ENCODE results near the gene ARHGAP12.

Gene ARHGAP12

DNA sequence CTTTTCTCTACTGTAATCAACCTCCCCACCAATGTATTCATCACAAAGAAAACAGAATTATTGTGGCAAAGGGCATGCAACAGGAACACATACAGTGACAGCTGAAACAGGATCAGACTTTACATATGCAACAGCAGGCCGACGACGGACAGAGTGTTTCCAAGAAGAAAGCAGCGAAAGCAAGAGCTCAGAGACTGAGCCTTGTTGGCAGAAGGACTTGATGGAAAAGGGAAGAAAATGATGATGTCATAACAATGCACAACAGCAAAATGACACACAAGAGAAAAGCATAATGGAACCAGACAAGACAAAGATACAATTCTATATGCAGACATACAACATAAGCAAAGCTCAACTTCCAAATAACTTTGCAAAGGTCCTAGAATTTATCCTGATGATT is 106.5 kb downstream of the ARHGAP12 start:
- no peak for DNase-seq
- no peak for TF ChIP-seq POLR2A (IDR thresholded peaks at IDR 0.05; ENCODE audit: low read length)
- TF ChIP-seq GATA1 (IDR thresholded peaks at IDR 0.05; ENCODE audit: low read depth, low read length), result no peak

DNA sequence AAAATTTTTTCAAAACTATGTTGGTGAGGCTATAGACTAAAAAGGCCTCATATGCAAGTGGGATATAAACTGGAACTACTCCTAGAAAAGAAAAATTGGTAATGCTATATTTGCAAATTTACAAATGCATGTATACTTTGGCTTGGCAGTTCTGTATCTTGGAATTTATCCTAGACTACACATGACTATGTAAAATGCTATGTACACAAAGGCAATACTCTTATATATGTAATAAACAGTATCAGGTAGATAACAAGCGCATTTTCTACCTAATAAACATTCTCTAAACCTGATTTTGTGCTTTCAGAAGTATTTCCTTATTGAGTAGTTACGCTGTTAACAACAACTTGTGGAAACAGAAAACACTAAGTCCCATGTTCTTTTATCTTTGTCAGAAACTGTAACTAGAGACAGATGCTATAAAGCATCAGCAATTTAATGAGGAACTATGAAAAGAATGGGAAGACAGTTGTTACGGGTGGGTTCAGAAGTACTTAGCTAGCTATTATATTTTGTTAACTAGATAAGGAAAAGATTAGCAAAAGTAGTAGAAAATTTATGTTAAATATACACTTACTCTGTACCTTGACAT is 107.8 kb downstream of the ARHGAP12 start:
- DNase-seq, result no peak
- TF ChIP-seq POLR2A (IDR thresholded peaks at IDR 0.05; ENCODE audit: low read length), result no peak
- no peak for TF ChIP-seq GATA1 (IDR thresholded peaks at IDR 0.05; ENCODE audit: low read depth, low read length)

DNA sequence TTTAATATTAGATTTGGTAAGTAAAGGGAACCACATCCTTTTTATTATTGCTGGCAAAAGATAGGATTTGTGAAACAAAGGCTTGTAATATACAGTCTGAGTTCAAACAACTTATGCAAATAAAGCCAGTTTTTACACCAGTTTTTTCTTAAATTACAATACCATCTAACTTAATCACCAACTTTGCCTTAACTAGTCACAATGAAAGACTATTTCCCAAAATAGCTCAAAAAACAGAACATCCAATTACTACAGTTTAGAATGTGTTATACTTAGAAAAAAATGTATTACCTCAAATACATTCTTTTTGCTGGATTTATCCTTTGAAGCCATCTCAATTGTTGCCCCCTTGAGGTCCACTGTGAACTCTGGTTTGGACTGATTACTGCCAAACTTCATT is 108.5 kb downstream of the ARHGAP12 start:
- no peak for DNase-seq
- TF ChIP-seq GATA1 (IDR thresholded peaks at IDR 0.05; ENCODE audit: low read depth, low read length), result no peak
- no peak for TF ChIP-seq POLR2A (IDR thresholded peaks at IDR 0.05; ENCODE audit: low read length)

DNA sequence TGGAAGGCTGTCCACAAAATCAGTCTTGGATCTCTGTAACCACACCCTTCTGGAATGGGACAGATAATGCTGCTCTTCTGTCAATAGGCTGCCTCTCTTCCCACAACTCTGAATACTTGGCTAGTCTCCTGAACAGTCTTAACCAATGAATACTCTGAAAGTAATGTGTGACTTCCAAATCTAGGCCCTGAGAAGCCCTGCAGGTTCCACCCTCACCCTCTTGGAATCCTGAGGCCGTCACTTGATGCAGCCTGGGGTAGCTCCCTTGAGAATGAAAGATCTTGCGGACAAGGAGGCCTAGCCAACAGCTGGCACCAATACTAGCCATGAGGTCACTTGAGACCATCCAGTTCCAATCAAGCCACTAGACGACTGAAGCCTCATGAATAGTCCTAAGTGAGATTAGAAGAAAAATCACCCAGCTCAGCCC is 109.2 kb downstream of the ARHGAP12 start:
- peak in 1 of 2 experiments; percentile 23 for DNase-seq
- TF ChIP-seq GATA1 (IDR thresholded peaks at IDR 0.05; ENCODE audit: low read depth, low read length), result no peak
- no peak for TF ChIP-seq POLR2A (IDR thresholded peaks at IDR 0.05; ENCODE audit: low read length)

DNA sequence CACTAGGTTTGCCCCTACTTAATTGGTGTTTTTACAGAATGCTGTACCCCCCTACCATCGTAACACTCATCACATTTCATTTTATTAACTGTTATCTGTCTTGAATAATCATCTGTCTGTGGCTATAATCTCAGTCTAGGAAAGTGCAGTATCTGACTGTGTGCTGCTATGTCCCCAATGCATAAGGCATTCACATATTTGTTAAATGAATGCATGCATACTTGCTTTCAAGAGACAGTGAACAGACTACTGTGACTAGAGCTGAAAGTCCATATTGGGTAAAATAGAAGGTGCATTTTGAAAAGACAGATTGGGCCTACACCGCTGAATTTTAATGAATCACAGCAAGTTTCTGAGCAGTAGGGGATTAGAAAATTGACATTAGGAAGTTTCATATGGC is 112.3 kb downstream of the ARHGAP12 start:
- DNase-seq, result no peak
- no peak for TF ChIP-seq POLR2A (IDR thresholded peaks at IDR 0.05; ENCODE audit: low read length)
- TF ChIP-seq GATA1 (IDR thresholded peaks at IDR 0.05; ENCODE audit: low read depth, low read length), result no peak

DNA sequence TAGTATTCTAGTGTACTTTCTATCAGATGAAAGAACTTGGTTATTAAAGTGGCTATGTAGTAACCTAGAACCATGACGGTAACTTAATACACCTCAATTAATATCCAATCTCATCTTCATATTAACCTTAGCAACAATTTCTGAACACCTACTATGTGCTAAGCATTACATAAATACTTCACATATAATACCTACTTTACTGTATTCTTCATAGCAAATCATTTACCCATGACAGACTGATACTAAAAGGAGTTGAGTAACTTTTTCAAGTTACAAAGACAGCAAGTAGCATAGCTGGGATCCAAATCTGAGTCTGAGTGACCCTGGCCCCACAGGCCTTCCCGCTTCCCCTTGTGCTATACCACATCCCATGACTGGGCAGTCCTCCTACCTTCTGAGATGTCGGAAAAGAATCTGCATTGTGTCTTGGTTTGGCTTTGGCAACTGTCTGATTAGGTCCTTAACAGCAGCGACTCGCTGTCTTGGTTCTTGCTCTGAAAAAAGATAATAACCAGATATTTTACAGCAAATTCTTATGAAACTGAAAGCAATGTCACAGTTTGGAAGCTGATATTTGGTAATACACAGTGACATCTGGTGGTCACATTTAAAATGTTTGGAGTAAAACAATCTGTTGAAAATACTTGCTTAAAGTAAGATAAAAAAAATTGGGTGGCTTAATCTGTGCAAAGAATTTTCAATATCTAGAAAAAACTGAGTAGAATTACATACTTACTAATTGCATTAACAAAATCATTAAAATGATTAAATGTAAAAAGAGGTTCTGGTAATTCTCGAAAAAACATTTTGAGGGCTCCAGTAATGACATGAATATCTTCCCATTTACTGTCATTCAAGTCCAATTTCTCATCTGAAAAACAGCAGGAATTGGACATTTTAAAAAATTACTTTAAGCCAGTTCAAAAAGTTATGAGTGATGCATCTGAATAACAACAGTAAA is 120.1 kb downstream of the ARHGAP12 start:
- TF ChIP-seq POLR2A (IDR thresholded peaks at IDR 0.05; ENCODE audit: low read length) (no peak), GATA1 (IDR thresholded peaks at IDR 0.05; ENCODE audit: low read depth, low read length) (no peak)
- DNase-seq, result peak; percentile 61 to 78

DNA sequence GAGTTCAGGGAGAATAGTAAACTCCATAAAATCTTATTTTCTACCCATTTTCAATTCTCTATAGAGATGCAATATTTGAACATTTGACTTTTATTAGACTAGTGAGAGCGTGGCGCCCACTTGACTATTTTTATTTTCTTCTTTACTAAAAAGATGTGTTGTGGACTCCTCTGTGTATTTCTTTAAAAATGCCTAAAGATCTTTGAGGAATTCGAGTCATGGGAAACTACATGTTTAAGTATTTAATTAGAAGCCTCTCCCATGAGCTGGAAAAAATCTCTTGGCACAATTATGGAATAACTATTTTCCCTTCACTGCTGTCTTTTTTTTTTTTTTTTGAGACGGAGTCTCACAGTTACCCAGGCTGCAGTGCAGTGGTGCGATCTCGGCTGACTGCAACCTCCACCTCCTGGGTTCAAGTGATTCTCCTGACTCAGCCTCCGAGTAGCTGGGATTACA is 124.2 kb downstream of the ARHGAP12 start:
- DNase-seq, result no peak
- TF ChIP-seq POLR2A (IDR thresholded peaks at IDR 0.05; ENCODE audit: low read length), result no peak
- TF ChIP-seq GATA1 (IDR thresholded peaks at IDR 0.05; ENCODE audit: low read depth, low read length), result no peak

DNA sequence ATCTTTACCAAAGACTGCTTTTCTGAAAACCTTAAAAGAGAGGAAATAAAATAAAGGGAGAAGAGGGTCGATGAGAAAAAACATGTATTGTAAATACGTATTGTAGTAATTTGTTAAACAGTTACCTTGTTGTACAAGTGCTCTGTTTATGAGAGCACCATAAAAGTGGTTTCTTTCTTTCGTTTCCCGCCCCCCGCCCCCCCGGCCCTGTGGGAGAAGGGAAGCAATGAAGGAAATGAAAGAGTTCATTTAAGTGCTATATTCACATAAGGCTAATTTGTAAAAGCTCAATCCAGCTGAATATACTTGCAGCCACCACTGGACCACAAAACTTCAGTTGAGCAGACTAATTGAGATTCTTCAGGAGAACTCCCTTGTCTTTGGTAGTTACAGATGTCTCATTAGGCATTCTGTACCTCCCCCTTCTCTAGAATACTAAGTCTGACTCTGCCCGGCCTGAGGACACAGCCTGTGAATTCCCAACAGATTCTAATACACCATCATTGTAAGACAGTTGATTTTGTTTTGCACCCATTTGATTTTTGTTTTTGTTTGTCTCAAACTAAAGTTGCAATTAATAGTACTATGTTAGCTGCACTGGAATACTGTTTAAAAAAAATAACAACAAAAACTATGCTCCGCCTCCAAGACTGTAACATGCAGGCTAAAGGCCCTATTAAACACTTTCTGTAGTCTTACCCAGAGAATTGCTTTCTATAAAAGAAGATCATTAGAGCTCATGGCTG is 124.9 kb downstream of the ARHGAP12 start:
- TF ChIP-seq GATA1 (IDR thresholded peaks at IDR 0.05; ENCODE audit: low read depth, low read length) (no peak), POLR2A (IDR thresholded peaks at IDR 0.05; ENCODE audit: low read length) (no peak)
- no peak for DNase-seq

DNA sequence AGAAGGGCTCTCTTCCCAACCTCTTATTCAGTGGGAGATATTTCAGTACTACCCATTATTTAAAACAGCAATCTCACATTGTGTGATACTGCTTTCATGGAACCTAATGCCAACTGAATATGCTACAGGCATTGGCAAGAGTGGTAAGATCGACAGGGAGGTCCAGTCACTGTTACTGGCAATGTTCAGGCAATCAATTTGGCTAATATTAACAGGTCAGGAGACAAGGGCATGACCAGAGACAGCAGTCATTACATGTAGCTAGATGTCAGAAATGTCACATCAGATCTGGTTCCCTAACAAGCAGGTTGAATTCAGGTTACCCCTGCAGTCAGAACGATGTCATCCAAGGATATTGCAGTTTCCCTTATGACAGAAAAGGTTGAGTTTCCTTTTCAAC is 129.4 kb downstream of the ARHGAP12 start:
- DNase-seq, result no peak
- TF ChIP-seq POLR2A (IDR thresholded peaks at IDR 0.05; ENCODE audit: low read length) (no peak), GATA1 (IDR thresholded peaks at IDR 0.05; ENCODE audit: low read depth, low read length) (no peak)

DNA sequence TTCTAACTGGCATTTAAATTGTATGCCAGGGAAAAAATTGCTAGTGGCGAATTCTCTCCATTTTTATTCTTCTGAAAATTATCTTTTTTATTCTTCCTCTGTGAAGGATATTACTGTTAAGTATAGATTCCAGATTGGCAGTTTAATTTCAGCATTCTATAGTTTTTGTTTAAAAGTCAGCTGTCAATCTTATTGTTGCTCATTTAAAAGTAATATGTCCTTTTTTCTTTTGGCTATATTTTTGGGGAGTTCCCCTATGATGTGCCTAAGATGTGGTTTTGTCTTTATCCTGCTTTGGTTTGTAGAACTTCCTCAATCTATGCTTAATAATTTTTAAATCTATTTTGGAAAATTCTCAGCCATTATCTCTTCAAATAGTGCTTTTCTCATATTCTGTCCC is 135.9 kb downstream of the ARHGAP12 start:
- DNase-seq, result no peak

DNA sequence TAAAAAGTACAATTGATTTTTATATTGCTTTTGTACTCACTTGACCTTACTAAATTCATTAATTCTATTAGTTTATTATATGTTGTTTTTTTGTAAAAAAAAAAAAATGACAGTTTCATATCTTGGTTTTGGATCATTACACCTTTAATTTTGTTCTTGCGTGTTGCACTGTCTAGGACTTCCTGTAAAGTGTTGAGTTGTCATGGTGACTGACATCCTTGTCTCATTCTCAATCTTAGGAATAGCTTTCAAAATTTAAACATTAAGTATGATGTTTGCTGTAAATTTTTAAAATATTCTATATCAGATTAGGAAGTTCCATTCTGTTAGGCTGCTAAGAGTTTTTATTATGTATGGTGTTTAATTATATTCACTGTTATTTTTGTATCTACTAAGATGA is 139.1 kb downstream of the ARHGAP12 start:
- no peak for TF ChIP-seq POLR2A (IDR thresholded peaks at IDR 0.05; ENCODE audit: low read length)
- no peak for TF ChIP-seq GATA1 (IDR thresholded peaks at IDR 0.05; ENCODE audit: low read depth, low read length)
- DNase-seq, result no peak

More for the DNA sequence above, 135.9 kb downstream of the ARHGAP12 start:
- TF ChIP-seq GATA1 (IDR thresholded peaks at IDR 0.05; ENCODE audit: low read depth, low read length), result no peak

DNA sequence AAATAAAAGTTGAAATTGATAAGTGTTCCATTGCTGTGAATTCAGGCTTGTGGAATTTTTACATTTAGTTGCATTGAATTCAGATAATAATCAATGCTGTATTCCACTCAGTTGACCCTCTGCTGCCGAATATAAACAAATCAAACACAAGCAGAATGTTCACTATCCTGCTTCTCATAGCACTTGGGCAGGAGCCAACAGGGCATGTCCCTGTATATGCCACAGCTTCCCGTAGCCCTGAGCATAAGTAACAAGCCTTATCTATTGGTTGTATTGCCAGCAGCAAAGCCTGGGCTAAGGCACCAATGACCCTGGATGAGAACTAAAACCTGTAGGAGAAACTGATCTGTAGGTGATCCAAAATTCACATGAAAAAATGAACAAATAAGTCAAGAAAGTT is 145.9 kb downstream of the ARHGAP12 start:
- no peak for TF ChIP-seq POLR2A (IDR thresholded peaks at IDR 0.05; ENCODE audit: low read length)
- TF ChIP-seq GATA1 (IDR thresholded peaks at IDR 0.05; ENCODE audit: low read depth, low read length), result no peak
- DNase-seq, result no peak

DNA sequence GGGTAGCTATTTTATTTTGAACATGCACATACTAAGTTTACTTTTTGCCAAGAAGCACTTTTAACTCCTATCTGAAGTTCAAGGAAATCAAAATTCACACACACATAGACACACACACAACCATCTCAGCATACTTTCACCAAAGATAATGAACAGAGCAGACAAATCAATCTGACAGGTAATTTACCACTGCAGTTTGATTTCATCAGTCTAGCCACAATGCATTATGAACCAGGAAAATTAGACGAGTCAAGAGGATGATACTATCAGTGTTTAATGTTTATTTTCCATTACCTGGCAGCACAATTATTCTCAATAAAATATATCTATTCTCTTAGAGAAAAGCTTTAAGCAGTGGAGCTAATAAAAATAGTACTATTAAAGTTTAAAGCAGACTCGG is 147.9 kb downstream of the ARHGAP12 start:
- no peak for TF ChIP-seq POLR2A (IDR thresholded peaks at IDR 0.05; ENCODE audit: low read length)
- no peak for TF ChIP-seq GATA1 (IDR thresholded peaks at IDR 0.05; ENCODE audit: low read depth, low read length)

DNA sequence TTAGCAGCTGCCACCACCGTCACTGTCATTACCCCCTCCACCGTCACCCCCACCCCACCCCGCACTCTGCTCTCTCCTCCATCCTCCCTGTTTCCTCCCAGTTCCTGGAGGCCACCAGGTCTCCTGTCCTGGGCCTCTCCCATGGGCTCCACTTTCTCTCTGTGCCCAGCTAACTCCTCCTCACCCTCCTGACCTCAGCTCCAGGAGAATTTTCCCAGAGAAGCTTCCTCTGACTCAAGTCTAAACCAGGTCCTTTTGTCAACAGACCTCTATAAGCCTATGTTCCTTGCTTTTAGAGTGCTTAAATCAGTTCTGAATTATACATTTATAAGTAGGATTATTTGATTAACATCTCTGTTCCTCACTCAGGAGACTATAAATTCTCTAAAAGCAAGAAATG is 150.0 kb downstream of the ARHGAP12 start:
- DNase-seq, result no peak
- TF ChIP-seq GATA1 (IDR thresholded peaks at IDR 0.05; ENCODE audit: low read depth, low read length) (no peak), POLR2A (IDR thresholded peaks at IDR 0.05; ENCODE audit: low read length) (no peak)

More for the DNA sequence above, 147.9 kb downstream of the ARHGAP12 start:
- DNase-seq, result no peak
